ENCODE measurements around the gene MYO1F.
"Not testable (repeated sequence)": the region's sequence is repeated elsewhere in the genome, so short reads cannot be mapped to it uniquely, and the experiment has no call there.

Gene MYO1F

GRCh38 chr19:8561075-8561764 is 16.0 kb downstream of the MYO1F start:
- no peak overlapping the region for H3K4me3 ChIP-seq (ENCODE audit: low read length)
- DNase-seq (ENCODE audit: low read depth) = no peak
- no peak for TF ChIP-seq CTCF (conservative IDR thresholded peaks at IDR 0.05; ENCODE audit: low read depth, low read length)

- TF ChIP-seq CTCF (conservative IDR thresholded peaks at IDR 0.05; ENCODE audit: low read depth, low read length) = no peak
- no peak overlapping the region for H3K4me3 ChIP-seq (ENCODE audit: low read length)
- DNase-seq (ENCODE audit: low read depth) = no peak
These were observed 18.9 kb downstream of the MYO1F start for GRCh38 chr19:8558325-8558724.

- H3K4me3 ChIP-seq (ENCODE audit: low read length) = no peak overlapping the region
These were observed 19.5 kb downstream of the MYO1F start for GRCh38 chr19:8557642-8558238.

GRCh38 chr19:8553729-8554128 is 23.5 kb downstream of the MYO1F start:
- H3K4me3 ChIP-seq (ENCODE audit: low read length) = not testable (repeated sequence)

More at GRCh38 chr19:8557642-8558238, 19.5 kb downstream of the MYO1F start:
- no peak for TF ChIP-seq CTCF (conservative IDR thresholded peaks at IDR 0.05; ENCODE audit: low read depth, low read length)
- DNase-seq (ENCODE audit: low read depth) = no peak

DNA sequence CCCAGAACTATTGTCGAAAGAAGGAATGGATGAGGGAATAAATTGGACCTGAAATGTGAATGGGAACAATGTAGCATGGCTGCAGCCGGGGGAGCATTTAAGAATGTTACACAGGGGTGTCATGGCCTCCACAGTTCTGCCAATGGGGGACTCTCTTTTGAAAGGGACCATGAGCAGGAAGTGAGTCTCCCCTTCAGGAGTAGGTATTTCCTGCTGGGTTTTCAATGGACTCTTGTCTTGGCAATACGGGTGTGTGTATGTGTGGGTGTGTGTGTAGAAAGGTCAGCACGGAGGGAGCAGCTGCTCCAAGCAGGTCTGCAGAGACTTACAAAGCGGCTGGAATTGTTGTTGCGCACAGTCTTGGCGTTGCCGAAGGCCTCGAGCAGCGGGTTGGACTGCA is 24.4 kb downstream of the MYO1F start:
- no peak for TF ChIP-seq CTCF (conservative IDR thresholded peaks at IDR 0.05; ENCODE audit: low read depth, low read length)
- H3K4me3 ChIP-seq (ENCODE audit: low read length) = no peak overlapping the region
- DNase-seq (ENCODE audit: low read depth) = no peak

More at GRCh38 chr19:8553729-8554128, 23.5 kb downstream of the MYO1F start:
- DNase-seq (ENCODE audit: low read depth) = not testable (repeated sequence)

DNA sequence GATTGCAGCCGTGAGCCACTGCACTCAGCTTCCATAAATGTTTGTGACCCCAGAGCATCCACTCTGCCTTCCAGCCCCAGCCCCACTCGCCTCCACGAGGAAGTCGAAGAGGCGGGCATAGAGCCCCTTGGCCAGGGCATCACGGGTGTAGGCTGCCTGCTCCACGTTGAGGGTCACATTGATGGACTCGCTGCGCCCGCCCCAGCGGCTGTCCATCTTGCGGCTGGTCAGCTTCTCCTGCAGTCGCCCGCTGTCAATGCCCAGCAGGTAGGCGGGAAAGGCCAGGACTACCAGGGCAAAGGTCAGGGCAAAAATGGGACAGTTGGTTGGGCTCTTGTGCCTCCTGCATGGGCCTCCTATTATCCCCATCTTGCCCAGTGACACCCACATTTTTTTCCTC is 27.2 kb downstream of the MYO1F start:
- DNase-seq (ENCODE audit: low read depth) = no peak
- H3K4me3 ChIP-seq (ENCODE audit: low read length) = no peak overlapping the region
- no peak for TF ChIP-seq CTCF (conservative IDR thresholded peaks at IDR 0.05; ENCODE audit: low read depth, low read length)

- H3K4me3 ChIP-seq (ENCODE audit: low read length) = no peak overlapping the region
- DNase-seq (ENCODE audit: low read depth) = no peak
- no peak for TF ChIP-seq CTCF (conservative IDR thresholded peaks at IDR 0.05; ENCODE audit: low read depth, low read length)
These were observed 31.5 kb downstream of the MYO1F start for GRCh38 chr19:8545743-8546142.

Measured in retinal pigment epithelial cell (primary cell).